GM23338 (cell line): ENCODE results near the gene POPDC3. TPM values are rescaled to one million over a fixed set of nuclear protein-coding genes. Genes with fewer than 3 reads are reported as not detected.

ENCODE experiments used
- ATAC-seq: fragments of 200-7000 bp; cut with Tn5 transposase; 3 replicates; pipeline ENCODE4 v1.9.1; 2020
- DNase-seq: peaks from one replicate; pipeline ENCODE4 v3.0.0-alpha.2; 2015; ENCODE audit warnings: low spot score
- H2AFZ ChIP-seq: fragments of 200-600 bp; sonication (generic); 2 replicates; pipeline ENCODE4 v1.8.0; 2016; ENCODE audit warnings: antibody characterized with exemption, mild to moderate bottlenecking, moderate library complexity
- H3F3A ChIP-seq: fragments of 200-600 bp; sonication (generic); replicated peaks from 2 replicates; pipeline ENCODE4 v1.8.0; 2017; ENCODE audit warnings: antibody characterized with exemption, mixed run types, low read depth
- H3K27ac ChIP-seq: fragments of 200-600 bp; sonication (generic); 2 replicates; pipeline ENCODE4 v1.6.1; 2016; ENCODE audit warnings: low read depth
- H3K27me3 ChIP-seq: fragments of 200-600 bp; sonication (generic); 2 replicates; pipeline ENCODE4 v1.8.0; 2016; ENCODE audit warnings: mild to moderate bottlenecking, mixed run types, moderate library complexity; ENCODE audit not compliant: insufficient read depth
- H3K36me3 ChIP-seq: fragments of 200-600 bp; sonication (generic); 2 replicates; pipeline ENCODE4 v1.8.0; 2016; ENCODE audit warnings: mild to moderate bottlenecking; ENCODE audit not compliant: insufficient read depth
- H3K4me1 ChIP-seq: fragments of 200-600 bp; sonication (generic); 2 replicates; pipeline ENCODE4 v1.8.0; 2016; ENCODE audit warnings: mild to moderate bottlenecking, moderate library complexity; ENCODE audit not compliant: insufficient read depth
- H3K4me2 ChIP-seq: fragments of 200-600 bp; sonication (generic); 2 replicates; pipeline ENCODE4 v1.7.1; 2017; ENCODE audit warnings: mixed run types
- H3K4me3 ChIP-seq: fragments of 200-600 bp; sonication (generic); 2 replicates; pipeline ENCODE4 v1.6.1; 2016; ENCODE audit warnings: mixed run types
- H3K79me2 ChIP-seq: fragments of 200-600 bp; sonication (generic); replicated peaks from 2 replicates; pipeline ENCODE4 v1.8.0; 2017; ENCODE audit warnings: mild to moderate bottlenecking; ENCODE audit not compliant: insufficient read depth
- H3K9me2 ChIP-seq: fragments of 200-600 bp; sonication (generic); 2 replicates; pipeline ENCODE4 v1.8.0; 2017; ENCODE audit not compliant: insufficient read depth
- H4K20me1 ChIP-seq: fragments of 200-600 bp; sonication (generic); replicated peaks from 2 replicates; pipeline ENCODE4 v1.8.0; 2017; ENCODE audit warnings: mild to moderate bottlenecking; ENCODE audit not compliant: insufficient read depth
- H3K27ac Mint-ChIP-seq: 2 replicates; pipeline ENCODE4 v1.8.0; 2020; ENCODE audit warnings: inconsistent platforms, mild to moderate bottlenecking, moderate library complexity, mixed read lengths
- H3K27me3 Mint-ChIP-seq: 3 replicates; pipeline ENCODE4 v1.8.0; 2022; ENCODE audit warnings: low read depth, mild to moderate bottlenecking, moderate library complexity, mixed read lengths, inconsistent platforms; ENCODE audit not compliant: insufficient read depth, poor library complexity
- H3K36me3 Mint-ChIP-seq: 3 replicates; pipeline ENCODE4 v1.8.0; 2021; ENCODE audit warnings: low read depth, mild to moderate bottlenecking, inconsistent platforms, moderate library complexity, mixed read lengths
- H3K4me1 Mint-ChIP-seq: 3 replicates; pipeline ENCODE4 v1.8.0; 2020; ENCODE audit warnings: mild to moderate bottlenecking, inconsistent platforms, mixed read lengths
- H3K4me3 Mint-ChIP-seq: 3 replicates; pipeline ENCODE4 v1.8.0; 2021; ENCODE audit warnings: moderate library complexity, mild to moderate bottlenecking, inconsistent platforms, mixed read lengths
- H3K9me3 Mint-ChIP-seq: 3 replicates; pipeline ENCODE4 v1.8.0; 2020; ENCODE audit warnings: moderate library complexity, mild to moderate bottlenecking, inconsistent platforms, mixed read lengths
- CREB1 ChIP-seq: fragments of 250-450 bp; sonication (Bioruptor Pico); IDR thresholded peaks from 2 replicates; pipeline ENCODE4 v1.5.0; 2020; ENCODE audit warnings: low read depth, mild to moderate bottlenecking, moderate library complexity
- EZH2 ChIP-seq: fragments of 200-600 bp; sonication (generic); IDR thresholded peaks from one replicate; pipeline ENCODE4 v1.8.0; 2017; ENCODE audit warnings: antibody characterized with exemption, mild to moderate bottlenecking, low read depth; ENCODE audit not compliant: unreplicated experiment
- EZH2phosphoT487 ChIP-seq: fragments of 200-600 bp; sonication (generic); IDR thresholded peaks from one replicate; pipeline ENCODE4 v1.8.1; 2018; ENCODE audit warnings: antibody characterized with exemption; ENCODE audit not compliant: unreplicated experiment
- JUNB ChIP-seq: IDR thresholded peaks from one replicate; pipeline ENCODE4 v1.6.1; 2016; ENCODE audit warnings: antibody characterized with exemption; ENCODE audit not compliant: unreplicated experiment
- NANOG ChIP-seq: IDR thresholded peaks from 2 replicates; pipeline ENCODE4 v1.6.1; 2016; ENCODE audit warnings: antibody characterized with exemption, borderline replicate concordance
- POLR2AphosphoS5 ChIP-seq: IDR thresholded peaks from 2 replicates; pipeline ENCODE4 v1.6.1; 2016; ENCODE audit warnings: antibody characterized with exemption, low read depth
- STAT1 ChIP-seq: IDR thresholded peaks from one replicate; pipeline ENCODE4 v1.6.1; 2016; ENCODE audit warnings: antibody characterized with exemption; ENCODE audit not compliant: unreplicated experiment
- ZNF114 ChIP-seq: fragments of 250-450 bp; sonication (Bioruptor Pico); IDR thresholded peaks from 2 replicates; pipeline ENCODE4 v1.5.0; 2020; ENCODE audit warnings: mild to moderate bottlenecking, moderate library complexity
- ZNF331 ChIP-seq: fragments of 250-450 bp; sonication (Bioruptor Pico); IDR thresholded peaks from 2 replicates; pipeline ENCODE4 v1.5.0; 2020; ENCODE audit warnings: low read depth, mild to moderate bottlenecking, moderate library complexity
- polyA plus RNA-seq: library from polyadenylated mRNA; unstranded; fragments of >200 nt; fragmentation: Nextera tagmentation; extraction: Ambion mirVana; gene quantifications from 2 replicates; pipeline ENCODE4 v1.2.1, GENCODE V29; 2016
- total RNA-seq: library from RNA; depleted of rRNA; stranded (reverse); fragments of >200 nt; shearing (Covaris generic); gene quantifications from 2 replicates; pipeline ENCODE4 v1.2.3, GENCODE V29; 2014
- TF ChIP-seq, protein P1 (sequence below): IDR thresholded peaks from one replicate; pipeline ENCODE4 v1.6.1; 2018; ENCODE audit warnings: antibody characterized with exemption; ENCODE audit not compliant: unreplicated experiment
- TF ChIP-seq, protein P2 (sequence below): fragments of 250-450 bp; sonication (Bioruptor Pico); IDR thresholded peaks from 2 replicates; pipeline ENCODE4 v1.5.0; 2020; ENCODE audit warnings: mild to moderate bottlenecking, moderate library complexity
- TF ChIP-seq, protein P3 (sequence below): IDR thresholded peaks from 2 replicates; pipeline ENCODE4 v1.6.1; 2016; ENCODE audit warnings: antibody characterized with exemption
- TF ChIP-seq, protein P4 (sequence below), 2 experiments: fragments of 200-600 bp in 1 of 2; sonication (generic) in 1 of 2; conservative IDR thresholded peaks; 2 replicates each; pipeline versions ENCODE4 v1.5.1 to v1.6.1; 2016 to 2017; ENCODE audit warnings: antibody characterized with exemption in 2 of 2, low read depth in 2 of 2, mild to moderate bottlenecking in 2 of 2, moderate library complexity in 1 of 2

The POPDC3 gene
- total and polyA plus RNA-seq, 2 experiments from 2014 or later = 5.1 to 5.7 TPM

DNA sequence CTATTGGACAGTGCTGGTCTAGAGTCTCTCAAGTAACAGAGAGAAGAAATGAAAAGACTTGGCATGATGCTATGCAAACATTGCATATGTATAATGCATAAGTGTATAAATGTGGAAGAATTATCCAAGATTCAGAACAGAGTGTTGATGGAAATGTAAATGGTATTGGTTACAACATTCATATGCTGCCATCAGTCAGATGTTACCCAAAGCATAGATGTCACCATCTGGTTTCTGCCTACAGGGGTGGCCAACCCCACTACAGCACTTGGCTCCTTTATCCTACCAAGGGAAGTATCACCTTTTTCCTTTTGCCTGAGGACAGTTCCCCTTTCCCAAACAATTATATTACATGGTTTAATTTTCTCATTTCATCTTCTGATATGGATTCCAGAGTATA is 11.9 kb downstream of the POPDC3 start:
- Mint-ChIP-seq H3K27ac (no peak overlapping the region), H3K4me1 (peaks cover 11% of the 10 kb centered on the region; the same call in 2 of the 3 replicates), H3K9me3 (no peaks in the 10 kb centered on the region; the same call in 2 of the 3 replicates), H3K4me3 (no peak overlapping the region), H3K27me3 (no peaks in the 10 kb centered on the region), H3K36me3 (no peaks in the 10 kb centered on the region)
- no peak overlapping the region for H2AFZ ChIP-seq
- no peaks in the 10 kb centered on the region for H3K79me2 ChIP-seq
- H3K4me1 ChIP-seq = peaks cover 9% of the 10 kb centered on the region
- H3K36me3 ChIP-seq = no peaks in the 10 kb centered on the region
- no peak overlapping the region for H3K27ac ChIP-seq
- TF ChIP-seq NANOG = no peak
- no peak for TF ChIP-seq STAT1
- TF ChIP-seq, protein P1, sequence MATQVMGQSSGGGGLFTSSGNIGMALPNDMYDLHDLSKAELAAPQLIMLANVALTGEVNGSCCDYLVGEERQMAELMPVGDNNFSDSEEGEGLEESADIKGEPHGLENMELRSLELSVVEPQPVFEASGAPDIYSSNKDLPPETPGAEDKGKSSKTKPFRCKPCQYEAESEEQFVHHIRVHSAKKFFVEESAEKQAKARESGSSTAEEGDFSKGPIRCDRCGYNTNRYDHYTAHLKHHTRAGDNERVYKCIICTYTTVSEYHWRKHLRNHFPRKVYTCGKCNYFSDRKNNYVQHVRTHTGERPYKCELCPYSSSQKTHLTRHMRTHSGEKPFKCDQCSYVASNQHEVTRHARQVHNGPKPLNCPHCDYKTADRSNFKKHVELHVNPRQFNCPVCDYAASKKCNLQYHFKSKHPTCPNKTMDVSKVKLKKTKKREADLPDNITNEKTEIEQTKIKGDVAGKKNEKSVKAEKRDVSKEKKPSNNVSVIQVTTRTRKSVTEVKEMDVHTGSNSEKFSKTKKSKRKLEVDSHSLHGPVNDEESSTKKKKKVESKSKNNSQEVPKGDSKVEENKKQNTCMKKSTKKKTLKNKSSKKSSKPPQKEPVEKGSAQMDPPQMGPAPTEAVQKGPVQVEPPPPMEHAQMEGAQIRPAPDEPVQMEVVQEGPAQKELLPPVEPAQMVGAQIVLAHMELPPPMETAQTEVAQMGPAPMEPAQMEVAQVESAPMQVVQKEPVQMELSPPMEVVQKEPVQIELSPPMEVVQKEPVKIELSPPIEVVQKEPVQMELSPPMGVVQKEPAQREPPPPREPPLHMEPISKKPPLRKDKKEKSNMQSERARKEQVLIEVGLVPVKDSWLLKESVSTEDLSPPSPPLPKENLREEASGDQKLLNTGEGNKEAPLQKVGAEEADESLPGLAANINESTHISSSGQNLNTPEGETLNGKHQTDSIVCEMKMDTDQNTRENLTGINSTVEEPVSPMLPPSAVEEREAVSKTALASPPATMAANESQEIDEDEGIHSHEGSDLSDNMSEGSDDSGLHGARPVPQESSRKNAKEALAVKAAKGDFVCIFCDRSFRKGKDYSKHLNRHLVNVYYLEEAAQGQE = no peak
- no peak for TF ChIP-seq CREB1 (CRISPR knock-in tag)
- no peak for TF ChIP-seq POLR2AphosphoS5
- TF ChIP-seq, protein P2, sequence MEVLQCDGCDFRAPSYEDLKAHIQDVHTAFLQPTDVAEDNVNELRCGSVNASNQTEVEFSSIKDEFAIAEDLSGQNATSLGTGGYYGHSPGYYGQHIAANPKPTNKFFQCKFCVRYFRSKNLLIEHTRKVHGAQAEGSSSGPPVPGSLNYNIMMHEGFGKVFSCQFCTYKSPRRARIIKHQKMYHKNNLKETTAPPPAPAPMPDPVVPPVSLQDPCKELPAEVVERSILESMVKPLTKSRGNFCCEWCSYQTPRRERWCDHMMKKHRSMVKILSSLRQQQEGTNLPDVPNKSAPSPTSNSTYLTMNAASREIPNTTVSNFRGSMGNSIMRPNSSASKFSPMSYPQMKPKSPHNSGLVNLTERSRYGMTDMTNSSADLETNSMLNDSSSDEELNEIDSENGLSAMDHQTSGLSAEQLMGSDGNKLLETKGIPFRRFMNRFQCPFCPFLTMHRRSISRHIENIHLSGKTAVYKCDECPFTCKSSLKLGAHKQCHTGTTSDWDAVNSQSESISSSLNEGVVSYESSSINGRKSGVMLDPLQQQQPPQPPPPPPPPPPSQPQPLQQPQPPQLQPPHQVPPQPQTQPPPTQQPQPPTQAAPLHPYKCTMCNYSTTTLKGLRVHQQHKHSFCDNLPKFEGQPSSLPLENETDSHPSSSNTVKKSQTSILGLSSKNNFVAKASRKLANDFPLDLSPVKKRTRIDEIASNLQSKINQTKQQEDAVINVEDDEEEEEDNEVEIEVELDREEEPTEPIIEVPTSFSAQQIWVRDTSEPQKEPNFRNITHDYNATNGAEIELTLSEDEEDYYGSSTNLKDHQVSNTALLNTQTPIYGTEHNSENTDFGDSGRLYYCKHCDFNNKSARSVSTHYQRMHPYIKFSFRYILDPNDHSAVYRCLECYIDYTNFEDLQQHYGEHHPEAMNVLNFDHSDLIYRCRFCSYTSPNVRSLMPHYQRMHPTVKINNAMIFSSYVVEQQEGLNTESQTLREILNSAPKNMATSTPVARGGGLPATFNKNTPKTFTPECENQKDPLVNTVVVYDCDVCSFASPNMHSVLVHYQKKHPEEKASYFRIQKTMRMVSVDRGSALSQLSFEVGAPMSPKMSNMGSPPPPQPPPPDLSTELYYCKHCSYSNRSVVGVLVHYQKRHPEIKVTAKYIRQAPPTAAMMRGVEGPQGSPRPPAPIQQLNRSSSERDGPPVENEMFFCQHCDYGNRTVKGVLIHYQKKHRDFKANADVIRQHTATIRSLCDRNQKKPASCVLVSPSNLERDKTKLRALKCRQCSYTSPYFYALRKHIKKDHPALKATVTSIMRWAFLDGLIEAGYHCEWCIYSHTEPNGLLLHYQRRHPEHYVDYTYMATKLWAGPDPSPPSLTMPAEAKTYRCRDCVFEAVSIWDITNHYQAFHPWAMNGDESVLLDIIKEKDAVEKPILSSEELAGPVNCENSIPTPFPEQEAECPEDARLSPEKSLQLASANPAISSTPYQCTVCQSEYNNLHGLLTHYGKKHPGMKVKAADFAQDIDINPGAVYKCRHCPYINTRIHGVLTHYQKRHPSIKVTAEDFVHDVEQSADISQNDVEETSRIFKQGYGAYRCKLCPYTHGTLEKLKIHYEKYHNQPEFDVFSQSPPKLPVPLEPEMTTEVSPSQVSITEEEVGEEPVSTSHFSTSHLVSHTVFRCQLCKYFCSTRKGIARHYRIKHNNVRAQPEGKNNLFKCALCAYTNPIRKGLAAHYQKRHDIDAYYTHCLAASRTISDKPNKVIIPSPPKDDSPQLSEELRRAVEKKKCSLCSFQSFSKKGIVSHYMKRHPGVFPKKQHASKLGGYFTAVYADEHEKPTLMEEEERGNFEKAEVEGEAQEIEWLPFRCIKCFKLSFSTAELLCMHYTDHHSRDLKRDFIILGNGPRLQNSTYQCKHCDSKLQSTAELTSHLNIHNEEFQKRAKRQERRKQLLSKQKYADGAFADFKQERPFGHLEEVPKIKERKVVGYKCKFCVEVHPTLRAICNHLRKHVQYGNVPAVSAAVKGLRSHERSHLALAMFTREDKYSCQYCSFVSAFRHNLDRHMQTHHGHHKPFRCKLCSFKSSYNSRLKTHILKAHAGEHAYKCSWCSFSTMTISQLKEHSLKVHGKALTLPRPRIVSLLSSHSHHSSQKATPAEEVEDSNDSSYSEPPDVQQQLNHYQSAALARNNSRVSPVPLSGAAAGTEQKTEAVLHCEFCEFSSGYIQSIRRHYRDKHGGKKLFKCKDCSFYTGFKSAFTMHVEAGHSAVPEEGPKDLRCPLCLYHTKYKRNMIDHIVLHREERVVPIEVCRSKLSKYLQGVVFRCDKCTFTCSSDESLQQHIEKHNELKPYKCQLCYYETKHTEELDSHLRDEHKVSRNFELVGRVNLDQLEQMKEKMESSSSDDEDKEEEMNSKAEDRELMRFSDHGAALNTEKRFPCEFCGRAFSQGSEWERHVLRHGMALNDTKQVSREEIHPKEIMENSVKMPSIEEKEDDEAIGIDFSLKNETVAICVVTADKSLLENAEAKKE (CRISPR knock-in tag) = no peak
- TF ChIP-seq, protein P3, sequence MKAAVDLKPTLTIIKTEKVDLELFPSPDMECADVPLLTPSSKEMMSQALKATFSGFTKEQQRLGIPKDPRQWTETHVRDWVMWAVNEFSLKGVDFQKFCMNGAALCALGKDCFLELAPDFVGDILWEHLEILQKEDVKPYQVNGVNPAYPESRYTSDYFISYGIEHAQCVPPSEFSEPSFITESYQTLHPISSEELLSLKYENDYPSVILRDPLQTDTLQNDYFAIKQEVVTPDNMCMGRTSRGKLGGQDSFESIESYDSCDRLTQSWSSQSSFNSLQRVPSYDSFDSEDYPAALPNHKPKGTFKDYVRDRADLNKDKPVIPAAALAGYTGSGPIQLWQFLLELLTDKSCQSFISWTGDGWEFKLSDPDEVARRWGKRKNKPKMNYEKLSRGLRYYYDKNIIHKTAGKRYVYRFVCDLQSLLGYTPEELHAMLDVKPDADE = no peak
- TF ChIP-seq, protein P4, sequence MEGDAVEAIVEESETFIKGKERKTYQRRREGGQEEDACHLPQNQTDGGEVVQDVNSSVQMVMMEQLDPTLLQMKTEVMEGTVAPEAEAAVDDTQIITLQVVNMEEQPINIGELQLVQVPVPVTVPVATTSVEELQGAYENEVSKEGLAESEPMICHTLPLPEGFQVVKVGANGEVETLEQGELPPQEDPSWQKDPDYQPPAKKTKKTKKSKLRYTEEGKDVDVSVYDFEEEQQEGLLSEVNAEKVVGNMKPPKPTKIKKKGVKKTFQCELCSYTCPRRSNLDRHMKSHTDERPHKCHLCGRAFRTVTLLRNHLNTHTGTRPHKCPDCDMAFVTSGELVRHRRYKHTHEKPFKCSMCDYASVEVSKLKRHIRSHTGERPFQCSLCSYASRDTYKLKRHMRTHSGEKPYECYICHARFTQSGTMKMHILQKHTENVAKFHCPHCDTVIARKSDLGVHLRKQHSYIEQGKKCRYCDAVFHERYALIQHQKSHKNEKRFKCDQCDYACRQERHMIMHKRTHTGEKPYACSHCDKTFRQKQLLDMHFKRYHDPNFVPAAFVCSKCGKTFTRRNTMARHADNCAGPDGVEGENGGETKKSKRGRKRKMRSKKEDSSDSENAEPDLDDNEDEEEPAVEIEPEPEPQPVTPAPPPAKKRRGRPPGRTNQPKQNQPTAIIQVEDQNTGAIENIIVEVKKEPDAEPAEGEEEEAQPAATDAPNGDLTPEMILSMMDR (conservative IDR thresholded peaks at IDR 0.05; ENCODE audit: low read depth in 2 of 2) = no peak
- TF ChIP-seq JUNB = no peak
- TF ChIP-seq ZNF331 (CRISPR knock-in tag) = no peak
- no peak for TF ChIP-seq EZH2phosphoT487
- no peak for TF ChIP-seq EZH2
- TF ChIP-seq ZNF114 (CRISPR knock-in tag) = no peak
- ATAC-seq = no peak
- no peaks in the 10 kb centered on the region for H3K9me2 ChIP-seq
- no peaks in the 10 kb centered on the region for H3K27me3 ChIP-seq
- no peaks in the 10 kb centered on the region for H4K20me1 ChIP-seq
- H3K4me2 ChIP-seq = no peak overlapping the region
- no peak for DNase-seq
- H3K4me3 ChIP-seq = no peak overlapping the region
- H3F3A ChIP-seq = no peaks in the 10 kb centered on the region
